GM12878 (cell line): Measurements from ENCODE around the gene DACT3. TPM values are rescaled to one million over a fixed set of nuclear protein-coding genes. Genes with fewer than 3 reads are reported as not detected.

Source experiments
- ATAC-seq: fragments of 200-7000 bp; cut with Tn5 transposase; 3 replicates; pipeline ENCODE4 v1.9.1; 2020; ENCODE audit warnings: mild to moderate bottlenecking, moderate library complexity
- BruUV-seq: library from RNA; stranded (reverse); fragments of 400-500 nt; replicated peaks from 2 replicates; lab custom pipeline; 2021; lab: Mats Ljungman, UMichigan
- CTCF ChIA-PET: fragments of 300-600 bp; sonication (Branson Sonifier 250); formaldehyde crosslinking; extraction: SDS; loops from one replicate; lab custom pipeline; 2021; ENCODE audit warnings: inconsistent platforms; lab: Yijun Ruan, JAX
- POLR2A ChIA-PET: fragments of 350-600 bp; formaldehyde crosslinking; extraction: SDS; loops from one replicate; lab custom pipeline; 2021; ENCODE audit warnings: inconsistent platforms; lab: Charles Lee
- RAD21 ChIA-PET: fragments of 300-600 bp; sonication (Branson Sonifier 250); formaldehyde crosslinking; loops from one replicate; lab custom pipeline; 2023; ENCODE audit warnings: antibody characterized with exemption; ENCODE audit not compliant: unreplicated experiment; lab: Charles Lee
- SMC1A ChIA-PET: fragments of 300-600 bp; sonication (Branson Sonifier 250); formaldehyde crosslinking; loops from one replicate; lab custom pipeline; 2023; ENCODE audit not compliant: unreplicated experiment, uncharacterized antibody; lab: Charles Lee
- DNase-seq: peaks from one replicate; pipeline ENCODE4 v3.0.0-alpha.2; 2011; ENCODE audit warnings: low read depth, low spot score
- FAIRE-seq: peaks from 3 replicates; lab custom pipeline; 2011; peaks lifted over from hg19 to GRCh38; lab: Jason Lieb, UNC
- H2AFZ ChIP-seq: 2 replicates; pipeline ENCODE4 v1.6.0; 2011; ENCODE audit warnings: low read depth, low read length, control low read depth; ENCODE audit not compliant: control insufficient read depth
- H3K27ac ChIP-seq: 2 replicates; pipeline ENCODE4 v1.5.1; 2011; ENCODE audit warnings: control low read depth; ENCODE audit not compliant: control insufficient read depth, insufficient read depth
- H3K27me3 ChIP-seq, 2 experiments: replicated peaks in 1 of 2; 2 replicates each; pipeline versions ENCODE4 v1.6.0 to v1.6.1; 2011; ENCODE audit warnings: low read length in 1 of 2; ENCODE audit not compliant: control insufficient read depth in 2 of 2, insufficient read depth in 2 of 2
- H3K36me3 ChIP-seq, 2 experiments: 2 replicates each; pipeline ENCODE4 v1.5.1; 2011; ENCODE audit warnings: low read length in 1 of 2; ENCODE audit not compliant: control insufficient read depth in 2 of 2, insufficient read depth in 2 of 2
- H3K4me1 ChIP-seq: 2 replicates; pipeline ENCODE4 v1.6.1; 2011; ENCODE audit warnings: mild to moderate bottlenecking, low read length, moderate library complexity, mixed read lengths; ENCODE audit not compliant: control insufficient read depth, insufficient read depth
- H3K4me2 ChIP-seq: 2 replicates; pipeline ENCODE4 v1.6.0; 2011; ENCODE audit warnings: control low read depth; ENCODE audit not compliant: control insufficient read depth, insufficient read depth
- H3K4me3 ChIP-seq: fragments of 200-600 bp; sonication (generic); 2 replicates; pipeline ENCODE4 v1.5.1; 2016
- H3K79me2 ChIP-seq: 2 replicates; pipeline ENCODE4 v1.6.0; 2011; ENCODE audit warnings: low read length; ENCODE audit not compliant: control insufficient read depth, insufficient read depth
- H3K9ac ChIP-seq: 2 replicates; pipeline ENCODE4 v1.8.0; 2011; ENCODE audit warnings: low read length, control low read depth, mixed read lengths; ENCODE audit not compliant: control insufficient read depth, insufficient read depth
- H3K9me3 ChIP-seq: replicated peaks from 3 replicates; pipeline ENCODE4 v1.5.1; 2011; ENCODE audit warnings: mild to moderate bottlenecking, low read length; ENCODE audit not compliant: control insufficient read depth, insufficient read depth
- H4K20me1 ChIP-seq: 2 replicates; pipeline ENCODE4 v1.6.0; 2011; ENCODE audit not compliant: control insufficient read depth, insufficient read depth
- BHLHE40 ChIP-seq, 2 experiments: fragments of 450-650 bp in 1 of 2; IDR thresholded peaks; 2 replicates each; pipeline ENCODE4 v1.6.1; 2011 to 2017; ENCODE audit warnings: low read depth in 2 of 2, borderline replicate concordance in 1 of 2, improper control_type of control experiment in 1 of 2, low read length in 1 of 2, mild to moderate bottlenecking in 1 of 2
- CBFB ChIP-seq: IDR thresholded peaks from 2 replicates; pipeline ENCODE4 v1.6.1; 2016; ENCODE audit warnings: antibody characterized with exemption, low read depth
- CEBPB ChIP-seq, 2 experiments: fragments of 150-350 bp in 1 of 2; IDR thresholded peaks; 2 replicates each; pipeline ENCODE4 v1.6.1; 2012 to 2014; ENCODE audit warnings: low read depth in 2 of 2, low read length in 2 of 2, borderline replicate concordance in 1 of 2, inconsistent platforms in 1 of 2
- CHD4 ChIP-seq: fragments of 200-600 bp; sonication (generic); IDR thresholded peaks from 2 replicates; pipeline ENCODE4 v1.6.1; 2016; ENCODE audit warnings: mild to moderate bottlenecking
- JUNB ChIP-seq: IDR thresholded peaks from 2 replicates; pipeline ENCODE4 v1.6.1; 2016; ENCODE audit warnings: antibody characterized with exemption, mild to moderate bottlenecking
- JUND ChIP-seq: IDR thresholded peaks from 2 replicates; pipeline ENCODE4 v1.6.1; 2012; ENCODE audit warnings: low read depth, mild to moderate bottlenecking, low read length, improper control_type of control experiment, moderate library complexity
- KDM1A ChIP-seq: fragments of 200-600 bp; sonication (generic); IDR thresholded peaks from 2 replicates; pipeline ENCODE4 v1.6.1; 2016; ENCODE audit warnings: borderline replicate concordance
- MYB ChIP-seq: fragments of 150-350 bp; IDR thresholded peaks from 2 replicates; pipeline ENCODE4 v1.6.1; 2014; ENCODE audit warnings: mild to moderate bottlenecking, low read depth, low read length, borderline replicate concordance
- NR2C1 ChIP-seq: fragments of 450-650 bp; IDR thresholded peaks from 2 replicates; pipeline ENCODE4 v1.6.1; 2017; ENCODE audit warnings: antibody characterized with exemption, mild to moderate bottlenecking, moderate library complexity
- PML ChIP-seq: IDR thresholded peaks from 2 replicates; pipeline ENCODE4 v1.6.1; 2012; ENCODE audit warnings: low read length, inconsistent platforms
- RBBP5 ChIP-seq: fragments of 200-600 bp; sonication (generic); conservative IDR thresholded peaks from 2 replicates; pipeline ENCODE4 v1.6.1; 2016
- SUPT20H ChIP-seq: IDR thresholded peaks from 2 replicates; pipeline ENCODE4 v1.6.1; 2011; ENCODE audit warnings: low read depth, mild to moderate bottlenecking, low read length, moderate library complexity, borderline replicate concordance; ENCODE audit not compliant: control insufficient read depth
- ZNF622 ChIP-seq: fragments of 450-650 bp; IDR thresholded peaks from 2 replicates; pipeline ENCODE4 v1.6.1; 2017; ENCODE audit warnings: mild to moderate bottlenecking, inconsistent platforms
- WGBS: methylation state at CpG from one replicate; pipeline ENCODE4 v1.1.6; 2016; ENCODE audit warnings: low lambda C conversion rate; ENCODE audit not compliant: insufficient replicate concordance, insufficient coverage; ENCODE audit errors: missing lambda C conversion rate; 5-methylcytosine and 5-hydroxymethylcytosine counted together
- in situ Hi-C: fragments of 300-500 bp; cut with MboI; formaldehyde crosslinking; loops from 9 replicates; pipeline ENCODE4 v1.14.3; 2018; ENCODE audit warnings: mixed read lengths
- intact Hi-C: fragments of 100-400 bp; cut with micrococcal nuclease; formaldehyde crosslinking; loops from one replicate; pipeline ENCODE4 v1.14.2; 2022; ENCODE audit not compliant: unreplicated experiment
- polyA plus RNA-seq, 11 experiments: library from polyadenylated mRNA; depleted of rRNA in 4 of 11; unstranded in 6 of 11; stranded (reverse) in 5 of 11; fragments of >200 nt; fragmentation: Nextera tagmentation in 4 of 11; fragmentation: Illumina TruSeq in 1 of 11; extraction: Ambion mirVana in 4 of 11; extraction: Trizol in 1 of 11; gene quantifications; 1 replicate in 1 of 11; 2 replicates in 10 of 11; pipeline versions ENCODE4 v1.2.1 to v1.2.3, GENCODE V29; 2011 to 2016; ENCODE audit warnings: inconsistent platforms in 2 of 11, missing spikeins in 2 of 11, low read depth in 1 of 11
- total RNA-seq, 4 experiments: library from RNA; depleted of rRNA in 3 of 4; stranded (reverse); fragments of >200 nt in 3 of 4; fragmentation: Illumina TruSeq in 1 of 4; extraction: Trizol in 1 of 4; gene quantifications; 2 replicates each; pipeline versions ENCODE4 v1.2.1 to v1.2.3, GENCODE V29; 2013 to 2021
- TF ChIP-seq, protein P1 (sequence below): IDR thresholded peaks from 2 replicates; pipeline ENCODE4 v1.6.1; 2012; ENCODE audit warnings: low read depth, low read length, improper control_type of control experiment
- TF ChIP-seq, protein P2 (sequence below): fragments of 450-650 bp; conservative IDR thresholded peaks from 2 replicates; pipeline ENCODE4 v1.6.1; 2017; ENCODE audit warnings: mild to moderate bottlenecking, moderate library complexity

DACT3 gene
- total and polyA plus RNA-seq, 10 of the 15 experiments (the other 5 are each of a cell fraction or from before 2014, with no cell fraction given), result 0.05 to 2.5 (median 0.35) TPM; not detected in 1

DNA sequence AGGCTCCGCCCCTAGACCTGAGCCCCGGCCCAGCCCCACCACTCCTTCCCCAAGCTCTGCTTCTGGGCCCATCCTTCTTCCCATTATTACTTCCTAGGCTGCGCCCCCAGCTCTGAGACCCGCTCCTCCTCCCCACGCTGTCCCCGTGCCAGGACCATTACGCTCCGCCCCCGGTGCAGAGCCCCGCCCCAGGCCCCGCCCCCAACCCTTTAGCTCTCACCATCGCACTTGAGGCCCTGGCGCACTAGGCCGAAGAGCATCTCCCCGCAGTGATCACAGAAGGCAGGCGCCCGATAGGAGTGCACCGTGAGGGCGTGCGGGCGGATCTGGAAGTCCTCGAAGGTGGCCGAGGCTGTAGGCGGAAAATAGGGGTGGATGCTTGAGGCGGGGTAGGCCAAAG, 49.7 kb upstream of the DACT3 start:
- Histone ChIP-seq H3K79me2 (peaks cover 30% of the 10 kb centered on the region), H3K4me1 (no peaks in the 10 kb centered on the region), H3K27me3 (no peaks in the 10 kb centered on the region), H2AFZ (no peak overlapping the region), H3K36me3 (peaks cover 6 to 21% of the 10 kb centered on the region in 2 experiments; a peak in 3 of 4 replicates), H3K9me3 (no peaks in the 10 kb centered on the region), H3K9ac (no peak overlapping the region), H3K27ac (no peak overlapping the region), H3K4me2 (no peak overlapping the region), H4K20me1 (no peaks in the 10 kb centered on the region), H3K4me3 (no peak overlapping the region)
- TF ChIP-seq MYB (no peak), CHD4 (no peak), BHLHE40 (IDR thresholded peaks at IDR 0.05; ENCODE audit: borderline replicate concordance in 1 of 2, low read depth in 2 of 2, low read length in 1 of 2) (no peak), PML (no peak), CBFB (no peak), CEBPB (IDR thresholded peaks at IDR 0.05; ENCODE audit: borderline replicate concordance in 1 of 2, low read depth in 2 of 2, low read length in 2 of 2) (no peak), RBBP5 (no peak), KDM1A (no peak), JUND (no peak), ZNF622 (no peak), JUNB (no peak), SUPT20H (no peak), NR2C1 (no peak)
- TF ChIP-seq, protein P1, sequence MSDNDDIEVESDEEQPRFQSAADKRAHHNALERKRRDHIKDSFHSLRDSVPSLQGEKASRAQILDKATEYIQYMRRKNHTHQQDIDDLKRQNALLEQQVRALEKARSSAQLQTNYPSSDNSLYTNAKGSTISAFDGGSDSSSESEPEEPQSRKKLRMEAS, result no peak
- TF ChIP-seq, protein P2, sequence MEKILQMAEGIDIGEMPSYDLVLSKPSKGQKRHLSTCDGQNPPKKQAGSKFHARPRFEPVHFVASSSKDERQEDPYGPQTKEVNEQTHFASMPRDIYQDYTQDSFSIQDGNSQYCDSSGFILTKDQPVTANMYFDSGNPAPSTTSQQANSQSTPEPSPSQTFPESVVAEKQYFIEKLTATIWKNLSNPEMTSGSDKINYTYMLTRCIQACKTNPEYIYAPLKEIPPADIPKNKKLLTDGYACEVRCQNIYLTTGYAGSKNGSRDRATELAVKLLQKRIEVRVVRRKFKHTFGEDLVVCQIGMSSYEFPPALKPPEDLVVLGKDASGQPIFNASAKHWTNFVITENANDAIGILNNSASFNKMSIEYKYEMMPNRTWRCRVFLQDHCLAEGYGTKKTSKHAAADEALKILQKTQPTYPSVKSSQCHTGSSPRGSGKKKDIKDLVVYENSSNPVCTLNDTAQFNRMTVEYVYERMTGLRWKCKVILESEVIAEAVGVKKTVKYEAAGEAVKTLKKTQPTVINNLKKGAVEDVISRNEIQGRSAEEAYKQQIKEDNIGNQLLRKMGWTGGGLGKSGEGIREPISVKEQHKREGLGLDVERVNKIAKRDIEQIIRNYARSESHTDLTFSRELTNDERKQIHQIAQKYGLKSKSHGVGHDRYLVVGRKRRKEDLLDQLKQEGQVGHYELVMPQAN, result no peak
- no TSS peak for BruUV-seq
- FAIRE-seq (no peak), DNase-seq (no peak), ATAC-seq (no peak)
- ChIA-PET SMC1A (no interaction called here), RAD21 (no interaction called here), POLR2A (interaction anchor here (0.6 kb wide), 1 partner anchor 887 kb away, joined by 4 read pairs; no protein-coding TSS in a partner anchor), CTCF (interaction anchor here (0.5 to 2.9 kb wide), 2 partner anchors 18 to 775 kb away, joined by 6 to 8 read pairs; no protein-coding TSS in a partner anchor)
- WGBS, result 98% methylated on average over 21 of the region's 25 CpGs
- intact Hi-C loops, result no loop called here
- in situ Hi-C loops, result no loop called here
